PC-9 (cell line): ENCODE measurements around the gene HOXB3. TPM values are rescaled to one million over a fixed set of nuclear protein-coding genes. Genes with fewer than 3 reads are reported as not detected.

ENCODE experiments used
- BruUV-seq: library from RNA; stranded (reverse); fragments of 400-500 nt; replicated peaks from 2 replicates; lab custom pipeline; 2021; lab: Mats Ljungman, UMichigan
- CTCF ChIA-PET: fragments of 300-600 bp; sonication (Branson Sonifier 250); formaldehyde crosslinking; loops from one replicate; lab custom pipeline; 2022; ENCODE audit warnings: antibody characterized with exemption; lab: Charles Lee
- POLR2A ChIA-PET: fragments of 300-600 bp; sonication (Branson Sonifier 250); formaldehyde crosslinking; loops from one replicate; lab custom pipeline; 2022; ENCODE audit warnings: antibody characterized with exemption; ENCODE audit not compliant: unreplicated experiment; lab: Charles Lee
- DNase-seq, 2 experiments: peaks; one replicate each; pipeline versions ENCODE4 v3.0.0 to v3.0.0-alpha.2; 2015 to 2022; ENCODE audit warnings: mixed read lengths in 1 of 2
- H2AFZ ChIP-seq: fragments of 200-600 bp; sonication (generic); 2 replicates; pipeline ENCODE4 v1.8.1; 2017; ENCODE audit warnings: antibody characterized with exemption
- H3F3A ChIP-seq: fragments of 200-600 bp; sonication (generic); 2 replicates; pipeline ENCODE4 v1.8.1; 2017; ENCODE audit warnings: antibody characterized with exemption, mild to moderate bottlenecking, low read depth; ENCODE audit not compliant: insufficient read depth
- H3K27ac ChIP-seq: fragments of 200-600 bp; sonication (generic); 2 replicates; pipeline ENCODE4 v1.6.1; 2016; ENCODE audit warnings: mixed run types
- H3K27me3 ChIP-seq: fragments of 200-600 bp; sonication (generic); 2 replicates; pipeline ENCODE4 v1.6.1; 2016; ENCODE audit warnings: low read depth, mixed run types; ENCODE audit not compliant: insufficient read depth
- H3K36me3 ChIP-seq: fragments of 200-600 bp; sonication (generic); 2 replicates; pipeline ENCODE4 v1.6.1; 2016; ENCODE audit warnings: low read depth, mixed run types
- H3K4me1 ChIP-seq: fragments of 200-600 bp; sonication (generic); replicated peaks from 2 replicates; pipeline ENCODE4 v1.6.1; 2016; ENCODE audit warnings: mixed run types; ENCODE audit not compliant: insufficient read depth
- H3K4me2 ChIP-seq: fragments of 200-600 bp; sonication (generic); 2 replicates; pipeline ENCODE4 v1.6.1; 2017; ENCODE audit warnings: mixed run types
- H3K4me3 ChIP-seq: fragments of 200-600 bp; sonication (generic); 2 replicates; pipeline ENCODE4 v1.6.1; 2016; ENCODE audit warnings: mixed run types
- H3K79me2 ChIP-seq: fragments of 200-600 bp; sonication (generic); 2 replicates; pipeline ENCODE4 v1.6.1; 2017; ENCODE audit warnings: low read depth, mixed run types
- H3K9me2 ChIP-seq: fragments of 200-600 bp; sonication (generic); 2 replicates; pipeline ENCODE4 v1.8.1; 2017; ENCODE audit warnings: mild to moderate bottlenecking; ENCODE audit not compliant: insufficient read depth
- H3K9me3 ChIP-seq: fragments of 200-600 bp; sonication (generic); 2 replicates; pipeline ENCODE4 v1.8.1; 2016; ENCODE audit warnings: low read depth; ENCODE audit not compliant: insufficient read depth
- H4K20me1 ChIP-seq: fragments of 200-600 bp; sonication (generic); 2 replicates; pipeline ENCODE4 v1.8.1; 2017; ENCODE audit not compliant: insufficient read depth
- CTCF ChIP-seq: fragments of 200-600 bp; sonication (generic); conservative IDR thresholded peaks from 2 replicates; pipeline ENCODE4 v1.6.1; 2017; ENCODE audit warnings: mixed run types, antibody characterized with exemption, mild to moderate bottlenecking, moderate library complexity
- EZH2 ChIP-seq: fragments of 200-600 bp; sonication (generic); IDR thresholded peaks from 2 replicates; pipeline ENCODE4 v1.8.0; 2017; ENCODE audit warnings: antibody characterized with exemption, low read depth
- intact Hi-C: fragments of 100-400 bp; cut with micrococcal nuclease; formaldehyde crosslinking; loops from one replicate; pipeline ENCODE4 v1.10.0; 2022; ENCODE audit not compliant: unreplicated experiment
- total RNA-seq: library from RNA; stranded (reverse); gene quantifications from 2 replicates; pipeline ENCODE4 v1.2.3, GENCODE V29; 2021

HOXB3 gene
- total RNA-seq, 1 experiment from 2014 or later: 19.1 TPM

GRCh38 chr17:48569674-48570324 lies 20.2 kb downstream of the HOXB3 start:
- ChIA-PET POLR2A (no interaction called here), CTCF (interaction anchor here (0.6 kb wide), 2 partner anchors 48 to 228 kb away, joined by 4 to 7 read pairs; no protein-coding TSS in a partner anchor)
- H3K4me3 ChIP-seq: no peak overlapping the region
- intact Hi-C loops: no loop called here
- no peaks in the 10 kb centered on the region for H3F3A ChIP-seq
- H3K27ac ChIP-seq: no peak overlapping the region
- no peak for DNase-seq
- no peak overlapping the region for H2AFZ ChIP-seq
- H3K36me3 ChIP-seq: no peaks in the 10 kb centered on the region
- no peaks in the 10 kb centered on the region for H3K27me3 ChIP-seq
- H3K4me2 ChIP-seq: no peak overlapping the region
- H3K79me2 ChIP-seq: no peaks in the 10 kb centered on the region
- TF ChIP-seq EZH2 (no peak), CTCF (no peak)
- no peaks in the 10 kb centered on the region for H3K9me2 ChIP-seq
- BruUV-seq: no TSS peak
- H3K9me3 ChIP-seq: no peaks in the 10 kb centered on the region
- H3K4me1 ChIP-seq: 0 out of 2 replicates have a peak, but pooled peaks cover 6% of the 10 kb centered on the region
- no peaks in the 10 kb centered on the region for H4K20me1 ChIP-seq

GRCh38 chr17:48569240-48569582 lies 20.8 kb downstream of the HOXB3 start:
- Histone ChIP-seq H3K9me2 (no peaks in the 10 kb centered on the region), H3K4me1 (0 out of 2 replicates have a peak, but pooled peaks cover 6% of the 10 kb centered on the region), H3K9me3 (no peaks in the 10 kb centered on the region), H3K4me2 (no peak overlapping the region), H3K79me2 (no peaks in the 10 kb centered on the region), H2AFZ (no peak overlapping the region), H3K27me3 (no peaks in the 10 kb centered on the region), H3F3A (no peaks in the 10 kb centered on the region), H4K20me1 (no peaks in the 10 kb centered on the region), H3K36me3 (no peaks in the 10 kb centered on the region), H3K4me3 (no peak overlapping the region), H3K27ac (no peak overlapping the region)
- ChIA-PET CTCF (no interaction called here), POLR2A (no interaction called here)
- TF ChIP-seq EZH2 (no peak), CTCF (no peak)
- intact Hi-C loops: no loop called here
- no TSS peak for BruUV-seq
- DNase-seq: no peak

- Histone ChIP-seq H3K27me3 (no peaks in the 10 kb centered on the region), H3K79me2 (no peaks in the 10 kb centered on the region), H3K4me2 (no peak overlapping the region), H3K27ac (no peak overlapping the region), H3K4me1 (0 out of 2 replicates have a peak, but pooled peaks cover 6% of the 10 kb centered on the region), H3K9me3 (no peaks in the 10 kb centered on the region), H3K9me2 (no peaks in the 10 kb centered on the region), H3F3A (no peaks in the 10 kb centered on the region), H2AFZ (no peak overlapping the region), H4K20me1 (no peaks in the 10 kb centered on the region), H3K36me3 (no peaks in the 10 kb centered on the region), H3K4me3 (no peak overlapping the region)
- BruUV-seq: no TSS peak
- no peak for DNase-seq
- no peak for TF ChIP-seq CTCF
- TF ChIP-seq EZH2: no peak
- intact Hi-C loops: no loop called here
- CTCF ChIA-PET: no interaction called here
- POLR2A ChIA-PET: interaction anchor here (0.6 kb wide), 1 partner anchor 207 kb away, joined by 3 read pairs; no protein-coding TSS in a partner anchor
Measured at GRCh38 chr17:48568499-48569239, 21.4 kb downstream of the HOXB3 start.
